Measurements from ENCODE around the gene MCU. TPM values are rescaled to one million over a fixed set of nuclear protein-coding genes. Genes with fewer than 3 reads are reported as not detected.
A peak's percentile ranks its signal among the peaks of the same experiment; 100 is the strongest.
"Not testable (repeated sequence)": the region's sequence is repeated elsewhere in the genome, so short reads cannot be mapped to it uniquely, and the experiment has no call there.

The MCU gene
- total RNA-seq, 1 donor from 2014 or later = 63.8 TPM

- no peaks in the 10 kb centered on the region for H3K9me3 Mint-ChIP-seq (ENCODE audit: low read depth)
- no peak overlapping the region for H3K4me3 Mint-ChIP-seq (ENCODE audit: low read depth)
- peaks cover 41% of the 10 kb centered on the region for H3K4me1 Mint-ChIP-seq (ENCODE audit: low read depth)
- H3K27me3 Mint-ChIP-seq = no peaks in the 10 kb centered on the region
- TF ChIP-seq CTCF (IDR thresholded peaks at IDR 0.05; ENCODE audit: unreplicated experiment) = no peak
- no peaks in the 10 kb centered on the region for H3K36me3 Mint-ChIP-seq (ENCODE audit: insufficient read depth)
- H3K27ac Mint-ChIP-seq = peak overlapping the region; percentile 35
- DNase-seq (ENCODE audit: low spot score, unreplicated experiment) = no peak
Observed at GRCh38 chr10:72756674-72757385, 64.9 kb downstream of the MCU start.

- peak overlapping the region; percentile 2 for H3K4me3 Mint-ChIP-seq (ENCODE audit: low read depth)
- no peak for TF ChIP-seq CTCF (IDR thresholded peaks at IDR 0.05; ENCODE audit: unreplicated experiment)
- peaks cover 48% of the 10 kb centered on the region for H3K4me1 Mint-ChIP-seq (ENCODE audit: low read depth)
- DNase-seq (ENCODE audit: low spot score, unreplicated experiment) = no peak
- H3K9me3 Mint-ChIP-seq (ENCODE audit: low read depth) = no peaks in the 10 kb centered on the region
- H3K27ac Mint-ChIP-seq = peak overlapping the region; percentile 23
- no peaks in the 10 kb centered on the region for H3K36me3 Mint-ChIP-seq (ENCODE audit: insufficient read depth)
- H3K27me3 Mint-ChIP-seq = no peaks in the 10 kb centered on the region
Observed at GRCh38 chr10:72757732-72758131, 65.8 kb downstream of the MCU start.

GRCh38 chr10:72758930-72759329, 67.0 kb downstream of the MCU start:
- peak overlapping the region; percentile 23 for H3K4me3 Mint-ChIP-seq (ENCODE audit: low read depth)
- DNase-seq (ENCODE audit: low spot score, unreplicated experiment); H3K36me3 Mint-ChIP-seq (ENCODE audit: insufficient read depth); H3K9me3 Mint-ChIP-seq (ENCODE audit: low read depth); H3K27me3 Mint-ChIP-seq: not testable (repeated sequence)
- peaks cover 60% of the 10 kb centered on the region for H3K4me1 Mint-ChIP-seq (ENCODE audit: low read depth)
- H3K27ac Mint-ChIP-seq = peak overlapping the region; percentile 87

GRCh38 chr10:72759584-72759983, 67.6 kb downstream of the MCU start:
- Mint-ChIP-seq H3K9me3 (ENCODE audit: low read depth) (no peaks in the 10 kb centered on the region), H3K27ac (peak overlapping the region; percentile 64), H3K4me1 (ENCODE audit: low read depth) (peaks cover 65% of the 10 kb centered on the region), H3K4me3 (ENCODE audit: low read depth) (no peak overlapping the region), H3K36me3 (ENCODE audit: insufficient read depth) (peaks cover 2% of the 10 kb centered on the region), H3K27me3 (no peaks in the 10 kb centered on the region)
- DNase-seq (ENCODE audit: low spot score, unreplicated experiment) = no peak
- TF ChIP-seq CTCF (IDR thresholded peaks at IDR 0.05; ENCODE audit: unreplicated experiment) = no peak

- H3K4me3 Mint-ChIP-seq (ENCODE audit: low read depth) = no peak overlapping the region
- peak overlapping the region; percentile 79 for H3K27ac Mint-ChIP-seq
- H3K27me3 Mint-ChIP-seq = no peaks in the 10 kb centered on the region
- peaks cover 64% of the 10 kb centered on the region for H3K4me1 Mint-ChIP-seq (ENCODE audit: low read depth)
- no peaks in the 10 kb centered on the region for H3K9me3 Mint-ChIP-seq (ENCODE audit: low read depth)
- TF ChIP-seq CTCF (IDR thresholded peaks at IDR 0.05; ENCODE audit: unreplicated experiment) = no peak
- peaks cover 2% of the 10 kb centered on the region for H3K36me3 Mint-ChIP-seq (ENCODE audit: insufficient read depth)
- DNase-seq (ENCODE audit: low spot score, unreplicated experiment) = no peak
Observed at GRCh38 chr10:72761498-72761897, 69.6 kb downstream of the MCU start.

GRCh38 chr10:72762042-72762441, 70.1 kb downstream of the MCU start:
- peaks cover 59% of the 10 kb centered on the region for H3K4me1 Mint-ChIP-seq (ENCODE audit: low read depth)
- no peak for TF ChIP-seq CTCF (IDR thresholded peaks at IDR 0.05; ENCODE audit: unreplicated experiment)
- H3K36me3 Mint-ChIP-seq (ENCODE audit: insufficient read depth) = peaks cover 4% of the 10 kb centered on the region
- DNase-seq (ENCODE audit: low spot score, unreplicated experiment) = no peak
- peak overlapping the region; percentile 79 for H3K27ac Mint-ChIP-seq
- no peak overlapping the region for H3K4me3 Mint-ChIP-seq (ENCODE audit: low read depth)
- no peaks in the 10 kb centered on the region for H3K27me3 Mint-ChIP-seq
- no peaks in the 10 kb centered on the region for H3K9me3 Mint-ChIP-seq (ENCODE audit: low read depth)
